Natural killer cell treated with Interleukin-12 subunit alpha and Interleukin-12 subunit beta and Interleukin-15 and Interleukin-18, amount 100 ng/mL, for 72 hours (primary cell): ENCODE results near the gene RLF. TPM values are rescaled to one million over a fixed set of nuclear protein-coding genes. Genes with fewer than 3 reads are reported as not detected.

Experiments used
- ATAC-seq, 2 donors: fragments of 150-1000 bp; cut with Tn5 transposase in 1 of 2; sonication (Bioruptor Pico), chemical (Tn5 transposase) in 1 of 2; 2 replicates each; pipeline ENCODE4 v1.10.0; 2021
- DNase-seq: peaks from one replicate; pipeline ENCODE4 v3.0.0; 2022; ENCODE audit warnings: low spot score
- H3K27ac Mint-ChIP-seq, 2 donors: 1 replicate in 1 of 2; 2 replicates in 1 of 2; pipeline ENCODE4 v1.8.0; 2022; ENCODE audit warnings: mixed read lengths in 2 of 2, mild to moderate bottlenecking in 1 of 2, moderate library complexity in 1 of 2
- H3K27me3 Mint-ChIP-seq, 2 donors: 1 replicate in 1 of 2; 2 replicates in 1 of 2; pipeline ENCODE4 v1.8.0; 2022; ENCODE audit warnings: mixed read lengths in 2 of 2
- H3K36me3 Mint-ChIP-seq: one replicate; pipeline ENCODE4 v1.8.0; 2022; ENCODE audit warnings: mixed read lengths
- H3K4me1 Mint-ChIP-seq, 2 donors: 1 replicate in 1 of 2; 2 replicates in 1 of 2; pipeline ENCODE4 v1.8.0; 2022; ENCODE audit warnings: low read depth in 2 of 2, mixed read lengths in 2 of 2, mild to moderate bottlenecking in 1 of 2
- H3K4me3 Mint-ChIP-seq: one replicate; pipeline ENCODE4 v1.8.0; 2022; ENCODE audit warnings: mixed read lengths
- H3K9me3 Mint-ChIP-seq: 2 replicates; pipeline ENCODE4 v1.8.0; 2022; ENCODE audit warnings: mixed read lengths
- total RNA-seq, 2 donors: library from RNA; stranded (reverse); gene quantifications; one replicate each; pipeline ENCODE4 v1.2.3, GENCODE V29; 2022

The RLF gene
- total RNA-seq, 2 donors from 2014 or later, result 19.5 to 24.5 TPM

DNA sequence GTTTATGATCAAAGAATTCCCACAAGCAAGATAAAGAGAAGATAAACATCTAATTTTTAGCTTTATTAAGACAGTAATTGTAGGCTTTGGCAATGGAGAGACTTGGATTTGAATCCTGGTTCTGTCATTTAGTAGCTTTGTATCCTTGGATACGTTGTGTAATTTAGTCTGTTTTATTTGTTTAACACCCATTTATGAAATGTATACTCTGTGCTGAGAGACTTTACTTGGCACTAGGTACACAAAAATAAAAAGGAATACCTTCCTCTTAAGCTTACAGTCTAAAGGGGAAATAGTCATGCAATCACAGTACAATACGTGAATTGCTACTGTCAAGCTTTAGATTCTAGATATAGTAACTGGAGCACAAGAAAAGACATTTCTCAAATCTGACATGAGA lies 120.7 kb downstream of the RLF start:
- H3K36me3 Mint-ChIP-seq, result peaks cover 10% of the 10 kb centered on the region
- ATAC-seq, result no peak
- H3K27ac Mint-ChIP-seq, result no peak overlapping the region

More for the DNA sequence above, 120.7 kb downstream of the RLF start:
- Mint-ChIP-seq H3K9me3 (no peaks in the 10 kb centered on the region), H3K27me3 (no peaks in the 10 kb centered on the region), H3K4me3 (no peak overlapping the region), H3K4me1 (no peaks in the 10 kb centered on the region)
- DNase-seq, result no peak

Other genes with a start within 250 kb of the RLF start
- 10 to 100 TPM; 41.4 to 62.7 TPM for gene MFSD2A, start 206.2 kb upstream of the RLF start, total RNA-seq
- 100 to 1,000 TPM; 423 to 738 TPM for gene CAP1, start 120.7 kb upstream of the RLF start, total RNA-seq
- gene PPT1, start 64.1 kb upstream of the RLF start, total RNA-seq, result 10 to 100 TPM; 42.3 to 64.0 TPM
- not detected for gene TMCO2, start 86.5 kb downstream of the RLF start, total RNA-seq
- gene ZMPSTE24, start 96.8 kb downstream of the RLF start, total RNA-seq, result 10 to 100 TPM; 36.9 to 38.5 TPM
- 1 to 10 TPM; 5.4 to 7.3 TPM for gene COL9A2, start 155.9 kb downstream of the RLF start, total RNA-seq
- 100 to 1,000 TPM; 132 to 158 TPM for gene SMAP2, start 212.3 kb downstream of the RLF start, total RNA-seq